Neural cell (in vitro differentiated cells): ENCODE results near the gene NR2F6. TPM values are rescaled to one million over a fixed set of nuclear protein-coding genes. Genes with fewer than 3 reads are reported as not detected.
A peak's percentile ranks its signal among the peaks of the same experiment; 100 is the strongest.

Experiments used
- H2AFZ ChIP-seq: fragments of 200-600, 300-800 bp; sonication (generic), shearing (Covaris generic); 2 replicates; pipeline ENCODE4 v1.6.0; 2014; ENCODE audit warnings: low read depth, mild to moderate bottlenecking, antibody characterized with exemption, low read length, moderate library complexity
- H3F3A ChIP-seq: fragments of 200-600 bp; shearing (Covaris generic); 2 replicates; pipeline ENCODE4 v1.6.1; 2016; ENCODE audit warnings: mild to moderate bottlenecking, moderate library complexity, mixed read lengths, antibody characterized with exemption, low read length; ENCODE audit not compliant: insufficient read depth, poor library complexity, severe bottlenecking
- H3K27ac ChIP-seq: fragments of 200-600, 300-800 bp; sonication (generic), shearing (Covaris generic); 2 replicates; pipeline ENCODE4 v1.5.1; 2014; ENCODE audit warnings: mild to moderate bottlenecking, low read length, moderate library complexity
- H3K27me3 ChIP-seq: fragments of 300-800, 200-600 bp; sonication (generic), shearing (Covaris generic); 2 replicates; pipeline ENCODE4 v1.6.0; 2014; ENCODE audit warnings: mild to moderate bottlenecking, low read depth, low read length, moderate library complexity; ENCODE audit not compliant: insufficient read depth
- H3K36me3 ChIP-seq: fragments of 300-800, 200-600 bp; sonication (generic), shearing (Covaris generic); 2 replicates; pipeline ENCODE4 v1.5.1; 2014; ENCODE audit warnings: mild to moderate bottlenecking, antibody characterized with exemption, low read length, moderate library complexity; ENCODE audit not compliant: insufficient read depth
- H3K4me2 ChIP-seq: fragments of 300-800, 200-600 bp; sonication (generic), shearing (Covaris generic); 2 replicates; pipeline ENCODE4 v1.6.0; 2014; ENCODE audit warnings: mild to moderate bottlenecking, low read length
- H3K4me3 ChIP-seq: fragments of 300-800, 200-600 bp; sonication (generic), shearing (Covaris generic); 2 replicates; pipeline ENCODE4 v1.5.1; 2014; ENCODE audit warnings: mild to moderate bottlenecking, low read length, moderate library complexity
- H3K79me2 ChIP-seq: fragments of 200-600 bp; shearing (Covaris generic); replicated peaks from 2 replicates; pipeline ENCODE4 v1.6.0; 2014; ENCODE audit warnings: mild to moderate bottlenecking, low read length, moderate library complexity; ENCODE audit not compliant: insufficient read depth
- H3K9ac ChIP-seq: fragments of 300-800, 200-600 bp; sonication (generic), shearing (Covaris generic); 2 replicates; pipeline ENCODE4 v1.6.1; 2016; ENCODE audit warnings: mild to moderate bottlenecking, low read length, mixed read lengths
- H3K9me2 ChIP-seq: fragments of 200-600 bp; shearing (Covaris generic); 2 replicates; pipeline ENCODE4 v1.6.1; 2016; ENCODE audit warnings: mild to moderate bottlenecking, low read length, mixed read lengths; ENCODE audit not compliant: insufficient read depth
- H3K9me3 ChIP-seq: fragments of 200-600, 300-800 bp; sonication (generic), shearing (Covaris generic); 2 replicates; pipeline ENCODE4 v1.6.1; 2016; ENCODE audit warnings: mild to moderate bottlenecking, mixed run types, low read length, moderate library complexity, mixed read lengths
- H4K20me1 ChIP-seq: fragments of 200-600 bp; shearing (Covaris generic); 2 replicates; pipeline ENCODE4 v1.6.1; 2016; ENCODE audit warnings: mild to moderate bottlenecking, mixed run types; ENCODE audit not compliant: insufficient read depth
- EP300 ChIP-seq: fragments of 450-650 bp; conservative IDR thresholded peaks from 2 replicates; pipeline ENCODE4 v1.6.1; 2014; ENCODE audit warnings: antibody characterized with exemption, mild to moderate bottlenecking, moderate library complexity; ENCODE audit not compliant: poor library complexity, severe bottlenecking
- EZH2 ChIP-seq: fragments of 200-600, 300-800 bp; shearing (Covaris generic), sonication (generic); IDR thresholded peaks from 2 replicates; pipeline ENCODE4 v1.6.1; 2014; ENCODE audit warnings: antibody characterized with exemption, low read length, borderline replicate concordance, mild to moderate bottlenecking; ENCODE audit not compliant: insufficient read depth, poor library complexity, severe bottlenecking
- MXI1 ChIP-seq: fragments of 450-650 bp; conservative IDR thresholded peaks from 2 replicates; pipeline ENCODE4 v1.6.1; 2014; ENCODE audit warnings: antibody characterized with exemption, mild to moderate bottlenecking; ENCODE audit not compliant: poor library complexity, severe bottlenecking
- RAD21 ChIP-seq: fragments of 450-650 bp; conservative IDR thresholded peaks from 2 replicates; pipeline ENCODE4 v1.6.1; 2014; ENCODE audit warnings: antibody characterized with exemption, mild to moderate bottlenecking, moderate library complexity
- SMC3 ChIP-seq: fragments of 450-650 bp; conservative IDR thresholded peaks from 2 replicates; pipeline ENCODE4 v1.6.1; 2014; ENCODE audit warnings: antibody characterized with exemption, mild to moderate bottlenecking, moderate library complexity; ENCODE audit not compliant: poor library complexity
- TAF1 ChIP-seq: IDR thresholded peaks from 2 replicates; pipeline ENCODE4 v1.6.1; 2012; ENCODE audit warnings: low read depth
- polyA plus RNA-seq: library from polyadenylated mRNA; depleted of rRNA; stranded (reverse); fragments of >200 nt; gene quantifications from 2 replicates; pipeline ENCODE4 v1.2.3, GENCODE V29; 2014
- TF ChIP-seq, protein P1 (sequence below): fragments of 450-650 bp; IDR thresholded peaks from 2 replicates; pipeline ENCODE4 v1.5.1; 2014; ENCODE audit warnings: antibody characterized with exemption, mild to moderate bottlenecking, moderate library complexity; ENCODE audit not compliant: poor library complexity, severe bottlenecking
- TF ChIP-seq, protein P2 (sequence below): IDR thresholded peaks from 2 replicates; pipeline ENCODE4 v1.6.1; 2012; ENCODE audit warnings: borderline replicate concordance

Gene NR2F6
- polyA plus RNA-seq, 1 donor from 2014 or later, result 26.9 TPM

DNA sequence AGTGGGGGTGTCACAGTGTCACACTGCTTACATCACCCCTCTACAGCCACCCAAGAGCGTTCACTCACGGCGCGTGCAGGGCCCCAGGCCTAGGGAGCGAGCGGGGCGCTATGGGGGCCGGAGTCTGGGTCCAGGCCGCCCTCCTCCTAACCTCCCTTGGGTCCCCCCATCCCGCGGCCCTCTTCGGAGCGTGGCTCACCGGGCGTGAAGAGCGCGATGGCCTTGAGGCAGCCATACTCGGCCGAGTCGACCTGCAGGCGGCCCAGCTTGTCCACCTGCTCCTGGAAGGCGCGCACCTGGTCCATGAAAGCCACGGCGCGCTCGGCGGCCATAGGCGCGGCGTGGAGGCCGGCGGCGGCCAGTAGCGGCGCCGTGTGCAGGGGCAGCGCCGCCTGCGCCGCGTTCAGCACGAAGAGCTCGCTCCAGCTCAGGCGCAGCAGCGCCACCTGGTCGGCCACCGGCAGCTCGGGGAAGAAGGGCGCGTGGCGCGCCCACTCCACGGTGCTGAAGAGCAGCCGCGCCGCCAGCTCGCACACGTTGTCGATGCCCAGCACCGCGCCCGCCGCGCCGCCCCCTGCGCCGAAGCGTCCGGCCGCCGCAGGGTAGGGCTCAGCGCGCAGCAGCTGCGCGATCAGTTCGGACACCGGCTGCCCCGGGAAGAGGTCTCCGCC lies 10.3 kb downstream of the NR2F6 start:
- TF ChIP-seq, protein P1, sequence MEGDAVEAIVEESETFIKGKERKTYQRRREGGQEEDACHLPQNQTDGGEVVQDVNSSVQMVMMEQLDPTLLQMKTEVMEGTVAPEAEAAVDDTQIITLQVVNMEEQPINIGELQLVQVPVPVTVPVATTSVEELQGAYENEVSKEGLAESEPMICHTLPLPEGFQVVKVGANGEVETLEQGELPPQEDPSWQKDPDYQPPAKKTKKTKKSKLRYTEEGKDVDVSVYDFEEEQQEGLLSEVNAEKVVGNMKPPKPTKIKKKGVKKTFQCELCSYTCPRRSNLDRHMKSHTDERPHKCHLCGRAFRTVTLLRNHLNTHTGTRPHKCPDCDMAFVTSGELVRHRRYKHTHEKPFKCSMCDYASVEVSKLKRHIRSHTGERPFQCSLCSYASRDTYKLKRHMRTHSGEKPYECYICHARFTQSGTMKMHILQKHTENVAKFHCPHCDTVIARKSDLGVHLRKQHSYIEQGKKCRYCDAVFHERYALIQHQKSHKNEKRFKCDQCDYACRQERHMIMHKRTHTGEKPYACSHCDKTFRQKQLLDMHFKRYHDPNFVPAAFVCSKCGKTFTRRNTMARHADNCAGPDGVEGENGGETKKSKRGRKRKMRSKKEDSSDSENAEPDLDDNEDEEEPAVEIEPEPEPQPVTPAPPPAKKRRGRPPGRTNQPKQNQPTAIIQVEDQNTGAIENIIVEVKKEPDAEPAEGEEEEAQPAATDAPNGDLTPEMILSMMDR, result peak; percentile 85
- TF ChIP-seq EZH2 (no peak), RAD21 (peak; percentile 66), EP300 (peak; percentile 11), SMC3 (peak; percentile 68), MXI1 (peak; percentile 90), TAF1 (no peak)
- TF ChIP-seq, protein P2, sequence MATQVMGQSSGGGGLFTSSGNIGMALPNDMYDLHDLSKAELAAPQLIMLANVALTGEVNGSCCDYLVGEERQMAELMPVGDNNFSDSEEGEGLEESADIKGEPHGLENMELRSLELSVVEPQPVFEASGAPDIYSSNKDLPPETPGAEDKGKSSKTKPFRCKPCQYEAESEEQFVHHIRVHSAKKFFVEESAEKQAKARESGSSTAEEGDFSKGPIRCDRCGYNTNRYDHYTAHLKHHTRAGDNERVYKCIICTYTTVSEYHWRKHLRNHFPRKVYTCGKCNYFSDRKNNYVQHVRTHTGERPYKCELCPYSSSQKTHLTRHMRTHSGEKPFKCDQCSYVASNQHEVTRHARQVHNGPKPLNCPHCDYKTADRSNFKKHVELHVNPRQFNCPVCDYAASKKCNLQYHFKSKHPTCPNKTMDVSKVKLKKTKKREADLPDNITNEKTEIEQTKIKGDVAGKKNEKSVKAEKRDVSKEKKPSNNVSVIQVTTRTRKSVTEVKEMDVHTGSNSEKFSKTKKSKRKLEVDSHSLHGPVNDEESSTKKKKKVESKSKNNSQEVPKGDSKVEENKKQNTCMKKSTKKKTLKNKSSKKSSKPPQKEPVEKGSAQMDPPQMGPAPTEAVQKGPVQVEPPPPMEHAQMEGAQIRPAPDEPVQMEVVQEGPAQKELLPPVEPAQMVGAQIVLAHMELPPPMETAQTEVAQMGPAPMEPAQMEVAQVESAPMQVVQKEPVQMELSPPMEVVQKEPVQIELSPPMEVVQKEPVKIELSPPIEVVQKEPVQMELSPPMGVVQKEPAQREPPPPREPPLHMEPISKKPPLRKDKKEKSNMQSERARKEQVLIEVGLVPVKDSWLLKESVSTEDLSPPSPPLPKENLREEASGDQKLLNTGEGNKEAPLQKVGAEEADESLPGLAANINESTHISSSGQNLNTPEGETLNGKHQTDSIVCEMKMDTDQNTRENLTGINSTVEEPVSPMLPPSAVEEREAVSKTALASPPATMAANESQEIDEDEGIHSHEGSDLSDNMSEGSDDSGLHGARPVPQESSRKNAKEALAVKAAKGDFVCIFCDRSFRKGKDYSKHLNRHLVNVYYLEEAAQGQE, result peak; percentile 19
- peaks cover 3% of the 10 kb centered on the region for H3K79me2 ChIP-seq
- H3K4me3 ChIP-seq, result peak overlapping the region; percentile 68
- H3F3A ChIP-seq, result no peaks in the 10 kb centered on the region
- no peaks in the 10 kb centered on the region for H3K36me3 ChIP-seq
- H2AFZ ChIP-seq, result no peak overlapping the region
- peak overlapping the region; percentile 45 for H3K27ac ChIP-seq
- H3K4me2 ChIP-seq, result peak overlapping the region; percentile 39
- H3K27me3 ChIP-seq, result no peaks in the 10 kb centered on the region
- no peaks in the 10 kb centered on the region for H3K9me3 ChIP-seq
- no peaks in the 10 kb centered on the region for H3K9me2 ChIP-seq
- peak overlapping the region; percentile 65 for H3K9ac ChIP-seq
- H4K20me1 ChIP-seq, result no peaks in the 10 kb centered on the region

DNA sequence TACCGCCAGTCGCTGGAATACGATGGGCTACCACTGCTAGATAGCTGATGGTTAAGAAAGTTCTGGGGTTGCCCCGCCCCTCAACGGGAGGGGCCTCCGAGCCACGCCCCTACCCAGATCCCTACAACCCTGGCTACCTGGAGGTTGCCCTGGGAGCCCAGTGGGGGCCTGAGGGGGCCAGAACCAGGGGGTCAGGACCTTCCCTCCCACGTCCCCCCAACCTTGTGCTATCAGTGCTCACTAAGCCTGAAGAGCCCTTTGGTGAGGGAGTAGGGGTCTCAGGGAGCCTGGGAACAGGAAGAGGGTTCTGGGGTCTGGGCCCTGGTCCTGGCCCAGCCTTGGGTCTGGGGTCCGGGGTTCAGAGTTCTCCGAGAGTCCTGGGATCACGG lies 10.8 kb downstream of the NR2F6 start:
- Histone ChIP-seq H2AFZ (no peak overlapping the region), H3K79me2 (peaks cover 3% of the 10 kb centered on the region), H3K4me3 (peak overlapping the region; percentile 68), H3F3A (no peaks in the 10 kb centered on the region), H3K9me2 (no peaks in the 10 kb centered on the region), H3K4me2 (peak overlapping the region; percentile 39), H3K27me3 (no peaks in the 10 kb centered on the region), H3K36me3 (no peaks in the 10 kb centered on the region), H3K27ac (peak overlapping the region; percentile 45), H4K20me1 (no peaks in the 10 kb centered on the region), H3K9me3 (no peaks in the 10 kb centered on the region), H3K9ac (peak overlapping the region; percentile 65)
- TF ChIP-seq, protein P1, result no peak
- TF ChIP-seq TAF1 (no peak), EZH2 (no peak), SMC3 (no peak)
- TF ChIP-seq, protein P2, result no peak
